Fibroblast of lung (primary cell): ENCODE results near the gene HSPB8. TPM values are rescaled to one million over a fixed set of nuclear protein-coding genes. Genes with fewer than 3 reads are reported as not detected.

Source experiments
- DNase-seq, 2 donors: peaks; one replicate each; pipeline versions ENCODE4 v3.0.0 to v3.0.0-alpha.2; 2010; ENCODE audit warnings: low read depth in 2 of 2
- H2AFZ ChIP-seq: 2 replicates; pipeline ENCODE4 v1.5.1; 2012; ENCODE audit warnings: low read length, control low read depth, inconsistent platforms
- H3K27ac ChIP-seq: 2 replicates; pipeline ENCODE4 v1.5.1; 2011; ENCODE audit warnings: low read length, control low read depth; ENCODE audit not compliant: insufficient read depth
- H3K27me3 ChIP-seq: 2 replicates; pipeline ENCODE4 v1.5.1; 2011; ENCODE audit warnings: mild to moderate bottlenecking, low read length; ENCODE audit not compliant: control insufficient read depth, insufficient read depth
- H3K36me3 ChIP-seq: 2 replicates; pipeline ENCODE4 v1.5.1; 2011; ENCODE audit warnings: low read length; ENCODE audit not compliant: control insufficient read depth, insufficient read depth
- H3K4me1 ChIP-seq: 2 replicates; pipeline ENCODE4 v1.5.1; 2011; ENCODE audit warnings: low read length; ENCODE audit not compliant: control insufficient read depth, insufficient read depth; ENCODE audit errors: extremely low read depth
- H3K4me2 ChIP-seq: 2 replicates; pipeline ENCODE4 v1.5.1; 2011; ENCODE audit warnings: low read length, control low read depth; ENCODE audit not compliant: insufficient read depth; ENCODE audit errors: extremely low read depth
- H3K4me3 ChIP-seq, 4 experiments: fragments of 200-600 bp in 1 of 4; sonication (generic) in 1 of 4; replicated peaks in 1 of 4; 2 replicates each; pipeline ENCODE4 v1.5.1; 2011 to 2016; ENCODE audit warnings: low read length in 4 of 4, low read depth in 3 of 4, mild to moderate bottlenecking in 3 of 4, control low read depth in 2 of 4, inconsistent platforms in 1 of 4, mixed read lengths in 1 of 4; ENCODE audit not compliant: insufficient read depth in 1 of 4; ENCODE audit errors: control extremely low read depth in 1 of 4
- H3K79me2 ChIP-seq: 2 replicates; pipeline ENCODE4 v1.5.1; 2012; ENCODE audit warnings: mild to moderate bottlenecking, low read length, inconsistent platforms; ENCODE audit not compliant: control insufficient read depth, insufficient read depth
- H3K9ac ChIP-seq: 2 replicates; pipeline ENCODE4 v1.5.1; 2011; ENCODE audit warnings: mild to moderate bottlenecking, low read length, control low read depth; ENCODE audit not compliant: insufficient read depth
- H3K9me3 ChIP-seq: 2 replicates; pipeline ENCODE4 v1.5.1; 2012; ENCODE audit warnings: low read depth, low read length; ENCODE audit not compliant: control insufficient read depth, insufficient read depth
- H4K20me1 ChIP-seq: 2 replicates; pipeline ENCODE4 v1.5.1; 2011; ENCODE audit warnings: low read length; ENCODE audit not compliant: control insufficient read depth, insufficient read depth; ENCODE audit errors: extremely low read depth
- CTCF ChIP-seq, 2 donors: IDR thresholded peaks in 1 of 2; conservative IDR thresholded peaks in 1 of 2; 1 replicate in 1 of 2; 2 replicates in 1 of 2; pipeline ENCODE4 v1.5.1; 2011 to 2012; ENCODE audit warnings: low read length in 2 of 2, control low read depth in 1 of 2, inconsistent platforms in 1 of 2, low read depth in 1 of 2, mild to moderate bottlenecking in 1 of 2
- EZH2 ChIP-seq: IDR thresholded peaks from 2 replicates; pipeline ENCODE4 v1.5.1; 2012; ENCODE audit warnings: low read length, control low read depth, mild to moderate bottlenecking; ENCODE audit errors: missing control alignments
- polyA minus RNA-seq: library from RNA; depleted of rRNA, polyadenylated mRNA; stranded (reverse); fragments of >200 nt; gene quantifications from 2 replicates; pipeline ENCODE4 v1.2.3, GENCODE V29; 2011; ENCODE audit warnings: low replicate concordance
- polyA plus RNA-seq, 2 donors: library from polyadenylated mRNA; depleted of rRNA in 1 of 2; stranded (reverse) in 1 of 2; unstranded in 1 of 2; fragments of >200 nt; gene quantifications; 2 replicates each; pipeline ENCODE4 v1.2.1, GENCODE V29; 2011 to 2012; ENCODE audit warnings: missing spikeins in 1 of 2
- total RNA-seq: library from RNA; depleted of rRNA; stranded (reverse); fragments of >200 nt; gene quantifications from 2 replicates; pipeline ENCODE4 v1.2.1, GENCODE V29; 2014

Gene HSPB8, protein sequence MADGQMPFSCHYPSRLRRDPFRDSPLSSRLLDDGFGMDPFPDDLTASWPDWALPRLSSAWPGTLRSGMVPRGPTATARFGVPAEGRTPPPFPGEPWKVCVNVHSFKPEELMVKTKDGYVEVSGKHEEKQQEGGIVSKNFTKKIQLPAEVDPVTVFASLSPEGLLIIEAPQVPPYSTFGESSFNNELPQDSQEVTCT
- total RNA-seq (21.3 and 23.8 TPM in 2 replicates), polyA plus RNA-seq (23.5 and 42.4 TPM in 2 replicates), polyA minus RNA-seq (21.7 and 24.2 TPM in 2 replicates)
- polyA plus RNA-seq (2012), result 14.5 and 24.2 TPM in 2 replicates

GRCh38 chr12:119178544-119179334, at the start of gene HSPB8:
TSS of gene HSPB8 (plus strand) at chr12:119178931. CDS start at chr12:119179313, 382 bp downstream.
- TF ChIP-seq CTCF (conservative IDR thresholded peaks at IDR 0.05 in 1 of 2, IDR thresholded peaks at IDR 0.05 in 1 of 2; ENCODE audit: low read depth in 1 of 2, low read length in 2 of 2), result no peak
- H3K4me1 ChIP-seq, result peaks cover 17% of the 10 kb centered on the region
- H3K4me3 ChIP-seq, result peak within 1 kb of the TSS; percentile 28 to 82 (median 56)
- no peak within 1 kb of the TSS for H2AFZ ChIP-seq
- no peaks in the 10 kb centered on the region for H3K36me3 ChIP-seq
- no peaks in the 10 kb centered on the region for H3K9me3 ChIP-seq
- peak within 1 kb of the TSS; percentile 50 for H3K9ac ChIP-seq
- peak; percentile 92 to 94 for DNase-seq
- peak within 1 kb of the TSS; percentile 84 for H3K4me2 ChIP-seq
- peaks cover 9% of the 10 kb centered on the region for H3K79me2 ChIP-seq
- no peaks in the 10 kb centered on the region for H3K27me3 ChIP-seq
- peak within 1 kb of the TSS; percentile 84 for H3K27ac ChIP-seq
- no peaks in the 10 kb centered on the region for H4K20me1 ChIP-seq

- no peak overlapping the region for H2AFZ ChIP-seq
- no peak overlapping the region for H3K4me3 ChIP-seq
- DNase-seq, result no peak
- no peaks in the 10 kb centered on the region for H4K20me1 ChIP-seq
- no peaks in the 10 kb centered on the region for H3K4me1 ChIP-seq
- no peak overlapping the region for H3K4me2 ChIP-seq
- H3K36me3 ChIP-seq, result no peaks in the 10 kb centered on the region
- H3K9me3 ChIP-seq, result no peaks in the 10 kb centered on the region
- H3K9ac ChIP-seq, result no peak overlapping the region
- no peak for TF ChIP-seq CTCF (conservative IDR thresholded peaks at IDR 0.05 in 1 of 2, IDR thresholded peaks at IDR 0.05 in 1 of 2; ENCODE audit: low read depth in 1 of 2, low read length in 2 of 2)
- no peak for TF ChIP-seq EZH2
- H3K27me3 ChIP-seq, result no peaks in the 10 kb centered on the region
- H3K79me2 ChIP-seq, result no peaks in the 10 kb centered on the region
- H3K27ac ChIP-seq, result no peak overlapping the region
Measured at GRCh38 chr12:119129827-119130434, 48.8 kb upstream of the HSPB8 start.

- Histone ChIP-seq H3K4me1 (no peaks in the 10 kb centered on the region), H3K9me3 (no peaks in the 10 kb centered on the region), H3K27me3 (no peaks in the 10 kb centered on the region), H3K9ac (no peak overlapping the region), H3K4me2 (no peak overlapping the region), H3K36me3 (no peaks in the 10 kb centered on the region), H3K27ac (no peak overlapping the region), H2AFZ (no peak overlapping the region), H3K4me3 (no peak overlapping the region), H4K20me1 (no peaks in the 10 kb centered on the region), H3K79me2 (no peaks in the 10 kb centered on the region)
- TF ChIP-seq EZH2 (no peak), CTCF (conservative IDR thresholded peaks at IDR 0.05 in 1 of 2, IDR thresholded peaks at IDR 0.05 in 1 of 2; ENCODE audit: low read depth in 1 of 2, low read length in 2 of 2) (no peak)
- DNase-seq, result no peak
Measured at GRCh38 chr12:119130523-119130922, 48.2 kb upstream of the HSPB8 start.
